NCI-H1417 treated with DMSO at 0.1 percent for 48 hours (cell line): ENCODE results near the gene CNIH3.
"Not testable (repeated sequence)": the region's sequence is repeated elsewhere in the genome, so short reads cannot be mapped to it uniquely, and the experiment has no call there.

Experiments
- DNase-seq: peaks from one replicate; lab custom pipeline; 2025; lab: John Stamatoyannopoulos, UW

Gene CNIH3

DNA sequence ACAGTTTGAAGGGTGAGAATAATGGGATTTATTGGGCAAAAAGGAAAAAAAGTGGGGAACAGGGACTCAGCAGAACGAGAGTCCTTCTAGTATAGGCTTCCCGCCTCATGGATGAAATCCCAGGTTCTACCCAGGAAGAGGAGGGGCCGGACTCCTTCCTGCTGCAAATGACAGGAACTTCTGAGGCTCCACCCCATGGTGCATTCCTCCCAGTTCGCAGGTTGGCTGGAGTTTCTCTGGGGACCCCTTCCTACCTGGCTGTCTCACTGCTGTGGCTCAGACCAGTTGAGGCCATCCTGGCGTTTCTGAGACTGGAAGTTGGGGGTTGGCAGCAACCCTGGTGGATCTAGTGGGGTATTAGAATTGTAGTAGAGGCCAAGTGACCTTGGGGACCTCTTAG, 27.5 kb downstream of the CNIH3 start:
- DNase-seq, result no peak

DNA sequence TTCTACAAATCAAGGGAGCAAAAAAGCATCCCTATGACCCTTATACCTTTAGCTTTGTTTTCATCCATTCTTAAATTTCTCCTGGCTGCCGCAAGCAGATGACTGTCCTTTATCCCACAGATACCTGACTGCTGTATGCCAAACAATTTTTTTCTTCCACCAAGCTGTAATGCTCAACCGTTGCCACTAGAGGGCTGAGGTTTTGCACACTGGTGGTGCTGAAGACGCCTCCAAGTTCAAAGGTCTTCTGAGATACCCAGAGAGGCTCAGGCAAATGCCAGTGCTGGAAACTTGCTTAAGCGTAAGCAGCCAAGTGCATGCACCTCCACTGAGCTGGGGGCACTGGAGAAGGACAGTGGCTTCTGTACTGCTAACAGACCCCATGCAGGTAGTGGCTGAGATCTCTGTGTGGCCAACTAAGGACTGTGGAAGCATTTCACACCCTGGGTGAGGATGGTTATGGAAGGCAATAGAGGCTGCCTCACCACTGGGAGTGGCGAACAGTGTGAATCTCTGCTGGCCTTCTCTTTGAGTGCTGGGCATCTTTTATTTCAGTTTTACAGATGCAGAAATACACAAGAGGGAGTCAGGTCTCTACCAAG, 28.5 kb downstream of the CNIH3 start:
- DNase-seq, result peak; percentile 5

DNA sequence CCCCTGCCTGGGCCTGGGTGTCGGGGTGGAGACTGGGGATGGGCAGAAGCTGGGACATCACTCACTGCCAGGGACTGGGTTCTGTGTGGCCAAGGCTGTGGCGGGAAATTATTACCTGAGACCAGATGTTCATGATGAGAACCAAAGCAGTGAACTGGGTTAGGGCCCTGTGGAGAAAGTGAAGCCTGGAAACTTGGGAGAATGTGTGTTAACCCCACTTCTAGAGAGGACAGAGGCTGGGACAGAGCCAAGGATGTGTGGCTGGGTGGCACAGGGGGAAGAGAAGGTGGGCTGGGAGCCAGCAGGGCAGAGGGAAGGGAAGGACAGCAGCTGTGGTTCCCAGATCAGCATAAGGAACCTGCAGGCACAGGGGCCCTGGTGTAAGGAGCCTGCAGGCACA, 31.3 kb downstream of the CNIH3 start:
- no peak for DNase-seq

GRCh38 chr1:224650290-224650689, 34.2 kb downstream of the CNIH3 start:
- DNase-seq, result no peak

GRCh38 chr1:224651188-224651587, 35.1 kb downstream of the CNIH3 start:
- no peak for DNase-seq

DNA sequence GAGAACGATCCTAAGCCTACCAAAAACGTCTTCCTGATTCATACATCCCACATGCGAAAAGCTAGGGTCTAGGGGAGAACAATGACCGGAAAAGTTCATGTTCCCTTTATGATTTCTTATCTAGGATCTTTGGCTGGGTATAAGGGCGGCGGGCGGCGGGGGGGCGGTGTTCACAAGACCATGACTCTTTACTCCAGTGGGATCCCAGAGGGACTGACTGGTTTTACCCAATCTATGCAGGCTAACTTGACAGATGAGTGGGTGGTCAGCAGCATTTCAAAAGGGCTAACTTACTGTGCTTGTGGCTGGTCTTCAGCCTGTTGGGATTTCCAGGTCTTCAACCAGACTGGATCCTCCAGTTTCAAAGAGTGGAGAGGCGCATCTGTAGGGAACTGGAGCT, 40.3 kb downstream of the CNIH3 start:
- no peak for DNase-seq

- DNase-seq, result no peak
Measured at GRCh38 chr1:224660074-224660473, 44.0 kb downstream of the CNIH3 start.

- no peak for DNase-seq
Measured at GRCh38 chr1:224662870-224663269, 46.8 kb downstream of the CNIH3 start.

- no peak for DNase-seq
Measured at GRCh38 chr1:224665016-224665415, 48.9 kb downstream of the CNIH3 start.

DNA sequence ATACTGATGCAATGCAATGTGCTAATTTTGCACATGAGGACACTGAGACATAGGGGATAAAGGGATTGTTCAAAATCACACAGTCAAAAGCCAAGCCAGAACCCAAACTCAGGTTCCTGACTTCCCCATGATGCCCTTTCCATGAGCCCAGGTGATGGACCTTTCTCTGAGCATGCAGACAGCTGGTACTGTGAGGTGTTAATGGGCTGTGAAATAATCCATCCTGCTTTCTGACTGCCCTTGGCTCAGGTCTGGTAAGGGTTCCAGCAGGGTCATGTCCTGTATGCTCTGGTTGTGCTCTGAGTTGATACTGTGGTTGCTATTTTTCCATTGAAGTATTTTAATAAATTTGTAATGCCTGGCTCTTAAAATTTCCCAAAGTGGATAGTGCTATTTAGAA, 50.0 kb downstream of the CNIH3 start:
- no peak for DNase-seq

DNA sequence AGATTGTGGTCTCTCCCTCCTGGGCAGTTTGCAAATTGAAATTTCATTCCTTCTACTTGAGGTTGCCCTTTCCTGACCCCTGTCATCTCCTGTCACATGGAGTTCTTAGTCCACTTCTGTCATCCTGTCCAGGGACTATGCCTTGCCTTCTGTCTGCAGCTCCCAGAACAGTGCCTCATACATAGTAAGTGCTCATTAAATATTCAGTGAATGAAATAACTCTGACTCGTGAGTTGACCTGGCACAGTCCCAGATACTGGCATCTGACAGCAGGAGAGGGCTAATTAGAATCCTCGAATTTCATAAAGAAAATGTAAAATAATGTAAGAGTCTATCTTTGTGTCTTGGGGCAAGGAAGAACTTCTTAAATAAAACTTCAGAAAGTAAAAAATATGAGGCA, 50.8 kb downstream of the CNIH3 start:
- no peak for DNase-seq

- DNase-seq, result no peak
Measured at GRCh38 chr1:224668984-224669383, 52.9 kb downstream of the CNIH3 start.

- no peak for DNase-seq
Measured at GRCh38 chr1:224669403-224669802, 53.3 kb downstream of the CNIH3 start.

DNA sequence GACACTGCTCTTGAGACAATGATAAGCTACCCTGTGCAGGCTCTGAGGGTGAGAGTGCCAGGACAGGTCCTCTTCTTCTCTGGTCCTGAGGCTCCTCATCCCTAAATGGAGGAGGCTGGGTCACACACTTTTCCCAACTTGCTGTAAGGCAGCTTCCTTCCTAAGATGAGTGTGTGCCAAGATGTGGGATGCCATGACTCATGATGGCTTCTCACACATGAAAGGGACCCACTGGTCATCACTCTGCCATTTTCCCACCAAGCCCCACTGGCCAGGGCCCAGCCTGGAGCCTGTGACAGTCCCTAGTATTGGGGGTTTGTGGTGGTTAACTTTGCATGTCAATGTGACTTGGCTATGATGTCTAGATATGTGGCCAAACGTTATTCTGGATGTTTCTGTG, 54.4 kb downstream of the CNIH3 start:
- DNase-seq, result no peak

DNA sequence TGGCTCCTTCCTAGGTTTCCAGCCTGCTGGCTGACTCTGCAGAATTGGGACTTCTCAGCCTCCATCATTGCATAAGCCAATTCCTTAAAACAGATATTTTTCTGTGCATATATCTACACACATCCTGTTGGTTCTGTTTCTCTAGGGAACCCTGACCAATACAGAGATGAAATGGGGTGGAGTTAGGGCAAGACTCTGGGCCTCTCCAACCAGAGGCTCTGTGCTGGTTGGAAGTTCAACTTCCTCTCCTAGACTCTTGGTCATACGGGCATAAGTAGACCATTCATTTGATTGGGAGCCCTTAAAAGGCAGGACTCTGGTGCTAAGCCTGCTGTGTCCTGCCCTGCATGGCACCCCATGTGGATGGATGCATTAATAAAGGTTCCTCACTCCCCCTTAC, 55.0 kb downstream of the CNIH3 start:
- no peak for DNase-seq

DNA sequence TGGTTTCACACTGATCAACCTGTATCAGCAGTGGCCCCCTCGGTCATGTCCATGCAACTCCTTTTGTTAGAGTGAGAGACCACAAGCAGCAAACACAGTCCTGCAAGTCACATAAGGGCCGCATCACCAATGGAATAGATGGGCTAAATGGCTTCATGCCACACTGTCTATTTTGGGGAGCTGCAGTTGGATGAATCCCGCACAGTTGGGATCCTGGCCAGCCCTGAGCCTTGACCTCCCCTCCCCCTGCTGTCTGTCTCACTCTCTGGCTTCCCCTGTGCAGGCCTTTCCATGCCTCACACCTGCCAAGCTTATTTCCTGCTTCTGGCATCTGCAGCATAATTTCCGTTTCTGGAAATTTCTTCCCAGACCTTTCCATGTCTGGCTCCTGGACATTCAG, 57.0 kb downstream of the CNIH3 start:
- DNase-seq, result no peak

- no peak for DNase-seq
Measured at GRCh38 chr1:224675590-224675989, 59.5 kb downstream of the CNIH3 start.

DNA sequence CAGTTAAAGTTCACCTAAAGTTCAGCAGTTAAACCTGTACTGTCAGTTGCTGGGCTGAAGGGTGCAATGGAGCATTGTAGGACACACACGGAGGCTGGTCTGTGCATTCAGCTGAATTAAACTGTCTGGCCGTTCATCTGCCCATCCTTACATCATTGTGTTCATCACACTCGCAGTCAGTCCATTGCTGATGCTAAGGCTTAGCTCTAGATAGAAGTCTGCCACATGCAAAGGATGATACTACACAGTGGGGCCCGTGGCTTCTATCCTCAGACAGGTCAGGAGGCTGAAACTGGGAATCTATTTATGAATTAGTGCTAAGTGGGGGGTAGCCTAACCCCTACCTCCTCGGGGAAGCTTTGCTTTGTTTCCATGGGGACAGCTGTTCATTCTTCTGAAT, 60.4 kb downstream of the CNIH3 start:
- DNase-seq, result no peak

DNA sequence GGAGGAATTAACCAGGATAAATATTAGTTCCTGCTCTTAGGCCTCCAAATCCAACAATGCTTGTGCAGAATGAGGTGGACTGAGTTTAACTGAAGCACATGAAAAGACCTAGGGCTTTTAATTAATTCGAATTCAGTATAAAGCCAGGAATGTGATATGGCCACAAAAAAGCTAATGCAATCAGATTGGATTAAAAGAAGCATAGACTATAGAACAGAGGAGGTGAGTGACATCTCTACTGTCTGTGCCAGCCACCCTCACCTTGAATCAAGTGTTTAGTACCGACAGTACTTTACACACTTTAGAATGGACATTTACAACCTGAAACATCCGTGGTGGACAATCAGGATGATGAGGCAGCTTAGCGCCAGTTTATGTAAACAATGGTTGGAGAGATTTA, 62.1 kb downstream of the CNIH3 start:
- no peak for DNase-seq

GRCh38 chr1:224679606-224680005, 63.5 kb downstream of the CNIH3 start:
- no peak for DNase-seq

DNA sequence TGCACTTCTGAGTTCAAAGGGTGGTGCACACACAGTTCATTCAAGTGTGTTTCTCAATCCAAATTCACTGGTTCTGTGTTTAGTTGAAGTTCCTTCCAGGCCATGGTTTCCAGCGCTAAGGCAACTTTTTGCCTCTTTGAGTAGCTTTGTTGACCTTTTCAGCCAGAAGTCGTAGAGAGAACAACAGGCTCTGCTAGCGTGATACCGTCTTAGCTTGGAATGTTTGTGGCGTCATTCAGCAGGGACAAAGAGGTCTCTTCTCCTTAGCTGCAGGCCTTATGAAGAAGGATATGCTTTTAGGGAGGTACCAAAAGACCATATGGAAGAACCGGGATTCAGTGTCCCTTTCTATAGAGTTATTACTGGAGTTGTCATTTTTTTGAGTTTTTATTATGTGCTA, 65.7 kb downstream of the CNIH3 start:
- DNase-seq, result no peak

DNA sequence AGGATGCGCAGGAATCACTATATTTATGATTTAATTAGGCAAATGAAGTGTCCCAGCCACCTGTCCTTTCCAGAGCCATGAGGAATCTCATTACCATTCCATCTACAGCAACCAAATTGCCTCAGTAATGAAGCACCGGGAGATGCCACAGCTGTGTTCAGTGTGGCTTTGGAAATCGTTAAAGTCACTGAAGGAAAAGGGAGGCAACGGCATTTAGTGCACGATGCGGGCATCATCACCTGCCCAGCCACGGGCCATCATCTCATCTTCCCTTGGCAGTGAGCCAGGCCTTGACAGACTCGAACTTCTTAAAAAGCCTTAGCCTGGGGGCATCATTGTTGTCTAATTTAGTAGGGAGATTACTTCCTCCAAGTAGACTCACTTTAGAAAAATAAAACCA, 67.8 kb downstream of the CNIH3 start:
- no peak for DNase-seq

GRCh38 chr1:224684979-224685425, 68.9 kb downstream of the CNIH3 start:
- DNase-seq, result peak; percentile 47

- not testable (repeated sequence) for DNase-seq
Measured at GRCh38 chr1:224686140-224686539, 70.0 kb downstream of the CNIH3 start.

DNA sequence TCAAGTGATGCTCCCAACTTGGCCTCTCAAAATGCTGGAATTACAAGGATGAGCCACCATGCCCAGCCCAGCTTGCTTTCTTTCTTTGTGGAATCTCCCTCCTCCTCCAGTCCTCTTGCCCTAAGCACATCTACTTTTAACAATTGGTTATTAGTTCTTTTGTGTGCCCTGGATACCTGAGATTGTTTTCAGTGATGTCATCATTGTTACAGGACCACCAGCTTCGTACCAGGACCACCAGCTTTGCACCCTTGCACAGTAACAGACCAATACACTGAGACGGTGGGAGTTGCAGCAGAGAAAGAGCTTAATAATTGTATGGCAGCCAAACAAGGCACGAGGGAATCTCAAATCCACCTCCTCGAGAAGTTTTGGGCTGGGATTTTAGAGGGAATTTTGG, 71.3 kb downstream of the CNIH3 start:
- DNase-seq, result no peak
